DOHH2 (cell line): ENCODE measurements around the gene MRPS5.

Source experiments
- H3F3A ChIP-seq: fragments of 200-600 bp; sonication (generic), shearing (Covaris generic); 2 replicates; pipeline ENCODE4 v1.6.0; 2016; ENCODE audit warnings: antibody characterized with exemption, mild to moderate bottlenecking; ENCODE audit not compliant: control insufficient read depth, insufficient read depth
- H3K27ac ChIP-seq: fragments of 200-600 bp; sonication (generic); 2 replicates; pipeline ENCODE4 v1.5.1; 2014; ENCODE audit warnings: low read depth, mild to moderate bottlenecking, low read length, moderate library complexity
- H3K27me3 ChIP-seq: fragments of 200-600 bp; sonication (generic); 2 replicates; pipeline ENCODE4 v1.6.1; 2014; ENCODE audit warnings: mild to moderate bottlenecking, low read length, mixed read lengths; ENCODE audit not compliant: control insufficient read depth
- H3K36me3 ChIP-seq: fragments of 200-600 bp; sonication (generic); 2 replicates; pipeline ENCODE4 v1.6.1; 2014; ENCODE audit warnings: mild to moderate bottlenecking, low read length, moderate library complexity, mixed read lengths; ENCODE audit not compliant: control insufficient read depth
- H3K4me1 ChIP-seq: fragments of 200-600 bp; sonication (generic); 2 replicates; pipeline ENCODE4 v1.6.1; 2014; ENCODE audit warnings: mild to moderate bottlenecking, low read length, mixed read lengths; ENCODE audit not compliant: control insufficient read depth
- H3K4me2 ChIP-seq: fragments of 200-600 bp; sonication (generic); 2 replicates; pipeline ENCODE4 v1.6.0; 2014; ENCODE audit warnings: mild to moderate bottlenecking, low read length, moderate library complexity
- H3K4me3 ChIP-seq: fragments of 200-600 bp; sonication (generic); 2 replicates; pipeline ENCODE4 v1.5.1; 2014; ENCODE audit warnings: mild to moderate bottlenecking, low read length, mixed read lengths
- H3K79me2 ChIP-seq: fragments of 200-600 bp; sonication (generic); 2 replicates; pipeline ENCODE4 v1.6.1; 2014; ENCODE audit warnings: mild to moderate bottlenecking, low read length, mixed read lengths; ENCODE audit not compliant: control insufficient read depth
- H3K9me2 ChIP-seq: fragments of 200-600 bp; sonication (generic); replicated peaks from 2 replicates; pipeline ENCODE4 v1.6.1; 2014; ENCODE audit warnings: mild to moderate bottlenecking, low read length, mixed read lengths; ENCODE audit not compliant: control insufficient read depth
- H3K9me3 ChIP-seq: fragments of 200-600 bp; sonication (generic); 2 replicates; pipeline ENCODE4 v1.6.1; 2014; ENCODE audit warnings: antibody characterized with exemption, low read length, mixed read lengths; ENCODE audit not compliant: control insufficient read depth, insufficient read depth
- H4K20me1 ChIP-seq: fragments of 200-600 bp; sonication (generic); 2 replicates; pipeline ENCODE4 v1.6.0; 2014; ENCODE audit warnings: low read depth, mild to moderate bottlenecking, antibody characterized with exemption, low read length, moderate library complexity; ENCODE audit not compliant: control insufficient read depth, insufficient read depth
- EZH2phosphoT487 ChIP-seq: fragments of 200-600 bp; sonication (generic); IDR thresholded peaks from 2 replicates; pipeline ENCODE4 v1.6.1; 2017; ENCODE audit warnings: borderline replicate concordance, mild to moderate bottlenecking, antibody characterized with exemption, low read length, moderate library complexity, mixed read lengths
- TF ChIP-seq, protein P1 (sequence below): fragments of 200-600 bp; sonication (generic); IDR thresholded peaks from one replicate; pipeline ENCODE4 v1.5.1; 2014; ENCODE audit warnings: antibody characterized with exemption, mild to moderate bottlenecking, low read depth, low read length; ENCODE audit not compliant: poor library complexity, severe bottlenecking

The MRPS5 gene

DNA sequence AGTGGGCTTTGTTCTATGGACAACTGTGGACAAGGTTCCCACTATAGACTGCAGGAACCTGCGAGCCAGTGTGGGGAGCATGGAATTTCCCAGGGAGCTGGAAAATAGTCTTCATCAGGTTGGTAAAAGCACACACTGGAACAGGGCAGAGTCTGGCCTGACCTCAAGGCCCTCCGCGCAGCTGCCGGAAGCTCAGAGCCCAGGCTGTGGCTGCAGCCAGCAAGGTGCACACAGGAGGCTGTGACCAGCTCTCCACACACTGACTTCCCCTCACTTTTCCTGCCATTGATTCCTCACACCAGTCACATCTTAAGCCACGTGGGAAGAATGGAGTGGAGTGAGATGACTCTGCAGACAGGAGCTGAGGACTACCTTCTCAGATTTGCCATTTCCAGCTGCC, 77.0 kb downstream of the MRPS5 start:
- Histone ChIP-seq H3K27me3 (peaks cover 31% of the 10 kb centered on the region), H3K36me3 (no peaks in the 10 kb centered on the region), H3K9me2 (no peaks in the 10 kb centered on the region), H3K27ac (no peak overlapping the region), H3K79me2 (no peaks in the 10 kb centered on the region), H3K4me2 (no peak overlapping the region), H3K4me3 (no peak overlapping the region), H3F3A (no peaks in the 10 kb centered on the region), H4K20me1 (no peaks in the 10 kb centered on the region), H3K4me1 (no peaks in the 10 kb centered on the region), H3K9me3 (no peaks in the 10 kb centered on the region)
- TF ChIP-seq EZH2phosphoT487, result no peak
- TF ChIP-seq, protein P1, sequence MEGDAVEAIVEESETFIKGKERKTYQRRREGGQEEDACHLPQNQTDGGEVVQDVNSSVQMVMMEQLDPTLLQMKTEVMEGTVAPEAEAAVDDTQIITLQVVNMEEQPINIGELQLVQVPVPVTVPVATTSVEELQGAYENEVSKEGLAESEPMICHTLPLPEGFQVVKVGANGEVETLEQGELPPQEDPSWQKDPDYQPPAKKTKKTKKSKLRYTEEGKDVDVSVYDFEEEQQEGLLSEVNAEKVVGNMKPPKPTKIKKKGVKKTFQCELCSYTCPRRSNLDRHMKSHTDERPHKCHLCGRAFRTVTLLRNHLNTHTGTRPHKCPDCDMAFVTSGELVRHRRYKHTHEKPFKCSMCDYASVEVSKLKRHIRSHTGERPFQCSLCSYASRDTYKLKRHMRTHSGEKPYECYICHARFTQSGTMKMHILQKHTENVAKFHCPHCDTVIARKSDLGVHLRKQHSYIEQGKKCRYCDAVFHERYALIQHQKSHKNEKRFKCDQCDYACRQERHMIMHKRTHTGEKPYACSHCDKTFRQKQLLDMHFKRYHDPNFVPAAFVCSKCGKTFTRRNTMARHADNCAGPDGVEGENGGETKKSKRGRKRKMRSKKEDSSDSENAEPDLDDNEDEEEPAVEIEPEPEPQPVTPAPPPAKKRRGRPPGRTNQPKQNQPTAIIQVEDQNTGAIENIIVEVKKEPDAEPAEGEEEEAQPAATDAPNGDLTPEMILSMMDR, result no peak

DNA sequence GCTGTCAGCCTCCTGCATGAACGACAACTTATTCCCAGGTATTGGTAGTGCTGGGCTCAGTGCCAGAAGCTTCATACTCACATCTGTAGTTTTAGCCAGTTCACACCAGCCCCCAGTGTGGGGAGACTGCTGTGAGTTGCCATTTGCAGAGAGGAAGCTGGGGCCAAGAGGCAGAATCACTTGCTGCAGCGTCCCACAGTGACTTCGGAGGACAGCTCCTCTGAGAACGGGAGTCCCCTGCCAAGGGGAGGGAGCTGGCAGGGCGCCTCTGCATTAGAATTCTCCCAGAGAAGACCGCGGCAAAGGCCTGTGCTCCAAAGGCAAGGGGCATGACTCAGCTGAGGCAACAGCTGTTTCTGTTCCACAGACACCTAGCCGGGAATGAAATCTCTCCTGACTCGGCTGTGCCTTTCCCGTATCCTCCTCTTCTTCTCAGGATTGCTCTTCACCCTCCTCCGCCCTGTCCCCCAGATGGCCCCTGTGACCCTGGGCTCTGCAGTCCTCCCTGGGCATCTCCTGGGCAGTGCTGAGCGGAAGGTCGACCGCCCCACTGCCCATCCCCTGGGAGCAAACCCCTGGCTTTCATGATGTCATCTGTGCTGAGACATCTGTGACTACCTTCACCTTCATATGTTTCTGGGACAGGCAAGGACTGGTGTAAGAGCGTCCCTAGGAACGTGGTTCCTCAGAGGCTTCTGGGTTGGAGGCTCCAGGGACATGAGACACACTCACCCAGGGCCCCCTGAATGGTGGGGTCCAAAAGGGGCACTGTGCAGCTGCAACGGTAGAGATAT, 78.1 kb downstream of the MRPS5 start:
- Histone ChIP-seq H3K4me2 (no peak overlapping the region), H3K27ac (no peak overlapping the region), H3K79me2 (no peaks in the 10 kb centered on the region), H3K4me3 (no peak overlapping the region), H3K36me3 (no peaks in the 10 kb centered on the region), H4K20me1 (no peaks in the 10 kb centered on the region), H3F3A (no peaks in the 10 kb centered on the region), H3K4me1 (no peaks in the 10 kb centered on the region), H3K9me3 (no peaks in the 10 kb centered on the region; the same call in 1 of the 2 replicates), H3K27me3 (peaks cover 29% of the 10 kb centered on the region), H3K9me2 (no peaks in the 10 kb centered on the region)
- no peak for TF ChIP-seq EZH2phosphoT487
- TF ChIP-seq, protein P1, result no peak

DNA sequence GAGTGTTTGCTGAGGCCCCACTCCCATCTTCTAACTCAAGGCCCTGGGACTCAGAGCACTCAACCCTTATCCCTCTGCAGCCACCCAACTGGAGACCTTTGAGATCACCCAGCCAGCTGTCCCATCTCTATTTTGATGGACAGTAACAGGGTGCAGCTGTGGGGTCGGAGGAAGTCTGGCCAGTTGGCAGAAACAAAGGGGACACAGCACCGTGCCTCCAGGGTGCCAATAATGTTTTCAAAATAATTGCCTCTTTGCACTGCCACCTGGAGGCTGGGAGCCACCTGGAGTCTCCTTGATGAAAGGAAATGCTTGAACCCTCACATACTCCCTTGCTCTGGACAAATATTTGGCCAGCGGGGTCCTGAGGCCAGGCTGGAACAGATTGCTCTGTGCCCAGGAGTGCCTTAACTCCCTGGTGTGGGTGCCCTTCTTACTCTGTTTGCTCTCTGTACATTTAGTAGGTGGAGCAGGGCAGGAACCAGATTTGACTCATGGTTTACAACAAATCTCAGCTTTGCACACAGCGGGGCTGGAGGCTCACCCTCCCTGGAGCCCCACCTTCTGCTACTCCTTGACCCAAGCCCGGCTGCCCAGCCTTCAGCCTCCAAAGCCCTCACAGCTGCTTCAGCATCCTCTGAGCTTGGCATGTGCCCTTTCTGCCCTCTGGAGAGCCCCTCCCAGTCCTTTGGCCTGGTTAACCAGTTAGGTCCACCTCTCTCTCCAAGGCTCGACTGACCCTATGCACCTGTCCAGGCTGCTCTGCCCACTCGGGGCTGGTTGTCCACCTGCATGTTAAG, 78.9 kb downstream of the MRPS5 start:
- Histone ChIP-seq H3F3A (no peaks in the 10 kb centered on the region), H3K79me2 (no peaks in the 10 kb centered on the region), H3K27ac (no peak overlapping the region), H3K4me1 (no peaks in the 10 kb centered on the region), H3K36me3 (no peaks in the 10 kb centered on the region), H3K9me3 (no peaks in the 10 kb centered on the region; the same call in 1 of the 2 replicates), H4K20me1 (no peaks in the 10 kb centered on the region), H3K4me2 (no peak overlapping the region), H3K4me3 (no peak overlapping the region), H3K27me3 (peaks cover 27% of the 10 kb centered on the region), H3K9me2 (no peaks in the 10 kb centered on the region)
- TF ChIP-seq EZH2phosphoT487, result no peak
- TF ChIP-seq, protein P1, result no peak
